Fibroblast of the aortic adventitia (primary cell): ENCODE measurements around the gene ZNF750. TPM values are rescaled to one million over a fixed set of nuclear protein-coding genes. Genes with fewer than 3 reads are reported as not detected.

Source experiments
- DNase-seq: peaks from one replicate; pipeline ENCODE4 v3.0.0-alpha.2; 2010; ENCODE audit warnings: low read depth
- H3K4me3 ChIP-seq: 2 replicates; pipeline ENCODE4 v1.5.1; 2011; ENCODE audit warnings: low read depth, mild to moderate bottlenecking, control low read depth, low read length, moderate library complexity
- CTCF ChIP-seq: IDR thresholded peaks from 2 replicates; pipeline ENCODE4 v1.5.1; 2011; ENCODE audit warnings: mild to moderate bottlenecking, low read length, control low read depth, inconsistent platforms; ENCODE audit not compliant: insufficient read depth
- total RNA-seq: library from RNA; depleted of rRNA; stranded (reverse); fragments of >200 nt; gene quantifications from 2 replicates; pipeline ENCODE4 v1.2.3, GENCODE V29; 2012; ENCODE audit warnings: low replicate concordance

The ZNF750 gene
- total RNA-seq, 1 donor: not detected

- H3K4me3 ChIP-seq: no peak overlapping the region
- no peak for DNase-seq
- TF ChIP-seq CTCF: no peak
Measured at GRCh38 chr17:82840431-82840831, 609 bp upstream of the ZNF750 start.

- DNase-seq: peak; percentile 13
- no peak overlapping the region for H3K4me3 ChIP-seq
- no peak for TF ChIP-seq CTCF
Measured at GRCh38 chr17:82838386-82839063, 1.3 kb downstream of the ZNF750 start.

- no peak overlapping the region for H3K4me3 ChIP-seq
- no peak for TF ChIP-seq CTCF
- no peak for DNase-seq
Measured at GRCh38 chr17:82837586-82838320, 2.1 kb downstream of the ZNF750 start.

GRCh38 chr17:82836823-82837357 lies 2.9 kb downstream of the ZNF750 start:
- DNase-seq: no peak
- TF ChIP-seq CTCF: peak; percentile 1
- no peak overlapping the region for H3K4me3 ChIP-seq

GRCh38 chr17:82835766-82836512 lies 3.9 kb downstream of the ZNF750 start:
- H3K4me3 ChIP-seq: no peak overlapping the region
- no peak for TF ChIP-seq CTCF
- DNase-seq: no peak

GRCh38 chr17:82835122-82835521 lies 4.7 kb downstream of the ZNF750 start:
- no peak for TF ChIP-seq CTCF
- DNase-seq: no peak
- no peak overlapping the region for H3K4me3 ChIP-seq
